Activated naive CD8-positive, alpha-beta T cell treated with anti-CD3 and anti-CD28 coated beads, Interleukin-2, amount 50 U/mL, for 16 hours (primary cell): ENCODE results near the gene OBSCN.
A peak's percentile ranks its signal among the peaks of the same experiment; 100 is the strongest.
"Not testable (repeated sequence)": the region's sequence is repeated elsewhere in the genome, so short reads cannot be mapped to it uniquely, and the experiment has no call there.

Experiments
- DNase-seq: peaks from one replicate; pipeline ENCODE4 v3.0.0-alpha.2; 2020; ENCODE audit warnings: low read depth, low spot score

Gene OBSCN

GRCh38 chr1:228259368-228259894, 51.6 kb downstream of the OBSCN start:
- DNase-seq = no peak

- DNase-seq = no peak
Observed at GRCh38 chr1:228259951-228260350, 52.1 kb downstream of the OBSCN start.

GRCh38 chr1:228261706-228262105, 53.9 kb downstream of the OBSCN start:
- no peak for DNase-seq

- DNase-seq = no peak
Observed at GRCh38 chr1:228262475-228262874, 54.6 kb downstream of the OBSCN start.

GRCh38 chr1:228263636-228264035, 55.8 kb downstream of the OBSCN start:
- no peak for DNase-seq

- no peak for DNase-seq
Observed at GRCh38 chr1:228264090-228264829, 56.4 kb downstream of the OBSCN start.

- DNase-seq = no peak
Observed at GRCh38 chr1:228265167-228265566, 57.3 kb downstream of the OBSCN start.

- no peak for DNase-seq
Observed at GRCh38 chr1:228267962-228268880, 60.4 kb downstream of the OBSCN start.

GRCh38 chr1:228268881-228269265, 61.0 kb downstream of the OBSCN start:
- DNase-seq = no peak

- not testable (repeated sequence) for DNase-seq
Observed at GRCh38 chr1:228269431-228269830, 61.6 kb downstream of the OBSCN start.

GRCh38 chr1:228270032-228270431, 62.2 kb downstream of the OBSCN start:
- no peak for DNase-seq

GRCh38 chr1:228271701-228272251, 63.9 kb downstream of the OBSCN start:
- no peak for DNase-seq

GRCh38 chr1:228272331-228272791, 64.5 kb downstream of the OBSCN start:
- no peak for DNase-seq

- no peak for DNase-seq
Observed at GRCh38 chr1:228272831-228273571, 65.2 kb downstream of the OBSCN start.

- no peak for DNase-seq
Observed at GRCh38 chr1:228273720-228274451, 66.0 kb downstream of the OBSCN start.

GRCh38 chr1:228274452-228275178, 66.8 kb downstream of the OBSCN start:
- DNase-seq = no peak

GRCh38 chr1:228275179-228275429, 67.3 kb downstream of the OBSCN start:
- no peak for DNase-seq

- peak; percentile 77 for DNase-seq
Observed at GRCh38 chr1:228275430-228276173, 67.8 kb downstream of the OBSCN start.

GRCh38 chr1:228276174-228276831, 68.5 kb downstream of the OBSCN start:
- no peak for DNase-seq
